Mononuclear cell (primary cell): ENCODE results near the gene ZNF689. TPM values are rescaled to one million over a fixed set of nuclear protein-coding genes. Genes with fewer than 3 reads are reported as not detected.

Experiments used
- H3K27me3 ChIP-seq: 2 replicates; pipeline ENCODE4 v1.6.0; 2011; ENCODE audit warnings: low read length, control low read depth; ENCODE audit not compliant: insufficient read depth
- H3K4me1 ChIP-seq: 2 replicates; pipeline ENCODE4 v1.5.1; 2011; ENCODE audit warnings: mild to moderate bottlenecking, low read length, control low read depth; ENCODE audit not compliant: insufficient read depth
- H3K4me3 ChIP-seq: 2 replicates; pipeline ENCODE4 v1.5.1; 2011; ENCODE audit warnings: mild to moderate bottlenecking, low read length, moderate library complexity
- H3K9me3 ChIP-seq: 2 replicates; pipeline ENCODE4 v1.5.1; 2011; ENCODE audit warnings: low read depth, mild to moderate bottlenecking, control low read depth, low read length
- total RNA-seq: library from RNA; depleted of rRNA; stranded (reverse); fragments of >200 nt; gene quantifications from one replicate; pipeline ENCODE4 v1.2.3, GENCODE V29; 2012

The ZNF689 gene
- total RNA-seq, 1 donor, result 14.9 TPM

DNA sequence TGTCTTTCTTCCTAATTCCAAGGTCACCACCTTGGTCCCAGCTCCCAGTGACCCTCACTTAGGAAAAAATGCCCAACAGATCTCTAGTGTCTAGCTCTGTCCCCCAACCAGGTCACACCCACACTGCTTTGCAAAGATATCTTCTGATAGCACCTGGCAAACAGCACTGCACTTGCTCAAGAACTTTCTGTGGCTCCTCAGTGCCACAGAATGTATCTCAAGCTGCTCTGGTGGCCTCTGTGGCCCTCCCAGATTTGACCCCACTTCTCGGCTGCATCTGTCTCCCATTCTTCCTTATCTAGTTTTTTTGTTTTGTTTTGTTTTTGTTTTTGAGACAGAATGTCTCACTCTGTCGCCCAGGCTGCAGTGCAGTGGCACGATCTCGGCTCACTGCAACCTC is 43.7 kb downstream of the ZNF689 start:
- Histone ChIP-seq H3K27me3 (no peaks in the 10 kb centered on the region), H3K4me1 (peaks cover 43% of the 10 kb centered on the region), H3K9me3 (no peaks in the 10 kb centered on the region), H3K4me3 (no peak overlapping the region)

DNA sequence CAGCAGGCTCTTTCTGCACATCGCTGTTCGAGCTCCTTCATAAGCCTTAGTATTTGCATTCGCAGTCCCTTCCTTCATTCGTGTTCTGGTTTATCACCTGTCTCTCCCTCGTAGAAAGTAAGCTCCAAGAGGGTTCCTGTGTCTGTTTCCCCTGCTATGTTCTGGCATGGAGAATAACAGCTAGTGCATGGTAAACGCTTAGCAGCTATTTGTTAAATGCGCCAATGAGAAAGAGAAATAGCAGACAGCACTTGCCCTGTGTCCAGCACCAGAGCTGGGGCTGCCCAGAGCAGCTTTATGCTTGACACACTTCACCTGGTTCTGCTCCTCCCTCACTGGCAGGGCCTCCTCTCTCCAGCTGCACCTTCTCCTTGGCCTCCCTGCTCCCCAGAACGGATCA is 44.2 kb downstream of the ZNF689 start:
- no peak overlapping the region for H3K4me3 ChIP-seq
- H3K9me3 ChIP-seq, result no peaks in the 10 kb centered on the region
- H3K4me1 ChIP-seq, result peaks cover 47% of the 10 kb centered on the region
- H3K27me3 ChIP-seq, result no peaks in the 10 kb centered on the region

DNA sequence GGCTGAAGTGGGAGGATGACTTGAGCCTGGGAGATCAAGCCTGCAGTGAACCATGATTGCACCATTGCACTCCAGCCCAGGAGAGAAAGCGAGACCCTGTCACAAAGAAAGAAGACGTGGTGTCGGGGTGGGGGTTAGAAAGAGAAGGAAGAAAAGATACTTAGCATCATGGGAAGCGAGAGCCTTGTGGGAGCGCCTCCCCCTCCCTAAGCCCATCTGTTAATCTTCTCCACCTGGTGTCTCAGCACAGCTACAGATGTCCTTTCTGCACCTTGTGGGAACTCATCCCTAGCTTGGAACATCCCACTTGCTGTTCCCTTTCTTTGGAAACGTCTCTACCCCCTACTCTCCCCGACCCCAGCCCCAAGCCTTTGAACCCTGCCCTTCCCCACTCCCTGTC is 44.7 kb downstream of the ZNF689 start:
- H3K9me3 ChIP-seq, result no peaks in the 10 kb centered on the region
- no peaks in the 10 kb centered on the region for H3K27me3 ChIP-seq
- peaks cover 47% of the 10 kb centered on the region for H3K4me1 ChIP-seq

DNA sequence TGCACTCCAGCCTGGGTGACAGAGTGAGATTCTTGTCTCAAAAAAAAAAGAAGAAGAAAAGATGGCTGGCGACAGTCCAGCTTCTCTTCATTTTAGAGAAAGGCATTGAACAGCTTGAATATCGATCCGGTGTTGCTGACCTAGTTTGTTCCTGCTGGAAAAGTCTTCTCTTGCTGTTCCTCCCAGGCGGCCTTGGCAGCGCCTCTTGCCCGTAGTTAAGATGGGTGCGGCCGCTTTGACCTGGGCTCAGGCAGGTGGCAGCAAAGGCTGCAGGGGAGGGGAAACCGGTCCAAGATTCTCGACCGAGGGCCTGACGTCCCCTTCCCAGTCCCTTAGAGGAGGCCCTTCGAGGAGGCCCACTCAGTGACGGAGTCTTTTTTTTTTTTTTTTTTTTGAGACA is 48.2 kb downstream of the ZNF689 start:
- Histone ChIP-seq H3K4me3 (peak overlapping the region; percentile 47), H3K27me3 (no peaks in the 10 kb centered on the region)

More for the DNA sequence above, 44.7 kb downstream of the ZNF689 start:
- H3K4me3 ChIP-seq, result no peak overlapping the region

DNA sequence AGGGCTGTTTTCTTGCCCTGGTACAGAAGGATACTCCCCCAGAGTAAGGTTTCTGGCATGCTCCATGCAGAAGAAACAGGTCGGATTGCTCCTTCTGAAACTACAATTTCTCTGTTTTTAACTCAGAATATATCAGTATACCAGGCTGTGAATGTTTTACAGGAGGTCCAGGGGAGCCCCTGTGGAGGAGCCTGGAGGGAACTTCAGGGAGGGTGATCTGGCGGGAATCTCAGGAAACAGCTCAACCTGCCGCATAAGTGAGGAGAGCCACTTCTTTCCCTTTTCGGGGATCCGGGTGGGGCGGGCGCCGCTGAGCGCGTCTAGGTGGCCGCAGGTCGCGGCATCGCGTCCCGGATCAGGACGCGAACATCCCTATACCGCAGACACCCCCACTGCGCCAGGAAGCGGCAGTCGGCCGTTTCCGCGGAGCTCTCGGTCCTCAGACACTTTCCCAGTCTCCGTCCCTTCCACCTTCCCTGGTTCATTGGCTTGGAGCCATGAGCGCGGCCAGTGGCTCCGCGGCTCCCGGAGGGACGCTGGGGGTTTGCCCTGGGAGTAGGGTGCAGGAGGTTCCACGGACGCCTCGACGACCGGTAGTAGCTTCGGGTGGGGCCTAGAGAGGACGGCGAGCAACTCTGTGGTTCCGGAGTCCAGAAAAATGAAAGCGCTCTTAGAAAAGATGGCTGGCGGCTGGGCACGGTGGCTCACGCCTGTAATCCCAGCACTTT is 48.9 kb downstream of the ZNF689 start:
- H3K4me3 ChIP-seq, result peak overlapping the region; percentile 47
- H3K27me3 ChIP-seq, result no peaks in the 10 kb centered on the region
- H3K9me3 ChIP-seq, result no peaks in the 10 kb centered on the region
- peaks cover 51% of the 10 kb centered on the region for H3K4me1 ChIP-seq

More for the DNA sequence above, 48.2 kb downstream of the ZNF689 start:
- peaks cover 45% of the 10 kb centered on the region for H3K4me1 ChIP-seq
- H3K9me3 ChIP-seq, result no peaks in the 10 kb centered on the region

DNA sequence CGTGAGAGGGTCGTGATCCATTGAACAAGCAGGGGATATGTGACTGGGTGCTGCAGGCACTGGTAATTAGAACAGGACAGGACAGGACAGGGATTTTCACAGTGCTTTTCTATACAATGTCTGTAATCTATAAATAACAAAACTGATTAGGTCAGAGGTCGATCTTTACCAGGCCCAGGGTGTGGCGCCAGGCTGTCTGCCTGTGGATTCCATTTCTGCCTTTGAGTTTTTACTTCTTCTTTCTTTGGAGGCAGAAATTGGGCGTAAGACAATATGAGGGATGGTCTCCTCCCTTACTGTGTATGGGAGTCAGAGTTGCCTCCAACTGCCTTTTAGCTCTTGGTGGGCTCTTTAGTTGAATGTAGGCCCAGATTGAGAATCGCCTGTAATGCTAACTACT is 50.5 kb downstream of the ZNF689 start:
- no peak overlapping the region for H3K4me3 ChIP-seq
- no peaks in the 10 kb centered on the region for H3K9me3 ChIP-seq
- H3K27me3 ChIP-seq, result no peaks in the 10 kb centered on the region
- H3K4me1 ChIP-seq, result peaks cover 55% of the 10 kb centered on the region

DNA sequence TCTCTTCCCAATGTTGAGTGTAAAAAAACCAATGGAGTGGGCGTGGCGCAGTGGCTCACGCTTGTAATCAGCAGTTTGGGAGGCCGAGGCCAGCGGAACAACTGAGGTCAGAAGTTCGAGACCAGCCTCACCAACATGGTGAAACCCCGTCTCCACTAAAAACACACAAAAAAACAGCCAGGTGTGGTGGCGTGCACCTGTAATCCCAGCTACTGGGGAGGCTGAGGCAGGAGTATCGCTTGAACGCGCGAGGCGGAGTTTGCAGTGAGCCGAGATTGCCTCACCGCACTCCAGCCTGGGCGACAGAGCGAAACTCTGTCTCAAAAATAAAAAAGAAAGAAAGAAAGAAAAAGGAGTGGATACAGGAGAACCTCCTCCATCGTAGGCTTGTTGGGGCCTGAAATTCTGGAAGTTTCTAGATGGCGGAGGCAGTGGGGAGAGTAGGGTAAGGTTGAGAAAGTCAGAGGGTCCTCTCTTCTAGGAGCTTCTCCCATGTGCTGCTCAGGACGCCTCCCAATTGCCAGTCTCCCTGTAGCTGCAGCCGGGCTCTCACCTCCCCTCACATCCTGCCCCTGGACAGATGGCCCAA is 51.3 kb downstream of the ZNF689 start:
- peaks cover 56% of the 10 kb centered on the region for H3K4me1 ChIP-seq

DNA sequence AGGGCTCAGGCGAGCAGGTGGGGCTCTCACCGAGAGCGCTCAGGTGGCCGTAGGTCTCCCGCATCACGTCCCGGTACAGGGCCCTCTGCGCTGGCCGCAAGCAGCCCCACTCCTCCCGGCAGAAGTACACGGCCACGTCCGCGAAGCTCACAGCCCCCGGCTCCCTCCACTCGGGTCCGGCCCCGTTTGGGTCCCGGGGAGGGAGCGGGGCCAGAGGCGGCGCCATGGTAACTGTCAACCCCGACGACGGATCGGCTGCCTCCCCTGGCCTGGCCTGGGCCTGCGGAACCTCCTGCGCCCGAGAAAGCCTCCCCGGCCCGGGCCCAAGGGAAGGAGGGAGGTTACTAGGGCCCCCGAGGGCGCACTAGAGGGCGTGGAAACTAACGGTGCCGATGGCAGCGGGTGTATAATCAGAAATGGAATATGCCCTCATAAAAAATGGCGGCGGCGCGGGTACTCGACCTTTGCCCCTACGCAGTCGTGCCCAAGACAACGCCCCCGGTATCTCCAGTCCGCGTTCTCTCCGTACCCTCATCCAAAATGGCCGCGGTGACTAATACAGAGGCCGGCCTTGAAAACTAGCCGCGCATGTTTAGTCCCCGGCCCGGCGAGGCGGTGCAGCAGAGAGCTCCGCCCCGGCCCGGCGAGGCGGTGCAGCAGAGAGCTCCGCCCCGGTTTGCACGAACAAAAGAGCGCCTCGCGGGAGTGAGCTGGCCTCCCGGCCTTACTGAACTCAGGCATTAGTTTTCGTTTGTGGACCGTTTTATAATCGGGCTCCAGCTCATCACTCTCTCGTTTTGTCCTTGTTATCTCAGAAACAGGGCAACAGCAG is 52.0 kb downstream of the ZNF689 start, which contains the start of gene ZNF764:
ZNF764 (minus strand) TSS at position 418 of the 832 bp plus-strand sequence; CDS start at position 226, 192 bp downstream.
- peaks cover 63% of the 10 kb centered on the region for H3K4me1 ChIP-seq
- H3K4me3 ChIP-seq, result peak within 1 kb of the TSS; percentile 67
- H3K9me3 ChIP-seq, result no peaks in the 10 kb centered on the region
- no peaks in the 10 kb centered on the region for H3K27me3 ChIP-seq

More for the DNA sequence above, 51.3 kb downstream of the ZNF689 start:
- Histone ChIP-seq H3K27me3 (no peaks in the 10 kb centered on the region), H3K4me3 (peak overlapping the region; percentile 67), H3K9me3 (no peaks in the 10 kb centered on the region)

DNA sequence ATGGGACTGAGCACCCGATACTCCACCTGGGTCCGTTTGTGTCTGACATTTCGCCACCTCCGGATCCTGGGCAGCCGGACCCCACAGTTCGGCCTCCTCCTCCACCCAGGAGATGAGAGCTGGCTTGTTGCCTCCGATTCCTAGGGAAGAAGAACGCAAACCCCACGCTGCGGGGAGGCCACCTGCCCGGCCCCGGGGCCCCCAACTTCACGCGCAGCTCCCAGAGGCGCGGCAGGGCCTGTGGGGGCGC is 52.6 kb downstream of the ZNF689 start:
- Histone ChIP-seq H3K4me1 (peaks cover 69% of the 10 kb centered on the region), H3K4me3 (peak overlapping the region; percentile 67), H3K27me3 (no peaks in the 10 kb centered on the region), H3K9me3 (no peaks in the 10 kb centered on the region)

DNA sequence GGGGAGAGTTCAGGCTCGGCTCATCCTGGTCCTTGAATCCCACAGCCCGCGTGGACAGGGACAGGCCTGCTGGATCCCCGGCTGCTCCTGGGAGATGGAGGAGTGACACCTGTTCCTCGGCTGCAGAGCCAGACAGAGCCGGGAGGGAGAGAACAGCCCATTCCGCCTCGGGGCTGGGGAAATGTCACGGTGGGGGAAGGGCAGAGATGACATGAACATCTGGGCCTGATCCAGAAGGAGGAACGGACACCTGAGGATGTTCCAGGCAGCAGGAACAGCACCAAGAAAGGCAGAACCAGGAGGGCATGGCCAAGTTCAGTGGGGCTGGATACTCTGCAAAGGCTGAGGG is 54.1 kb downstream of the ZNF689 start:
- Histone ChIP-seq H3K27me3 (no peaks in the 10 kb centered on the region), H3K9me3 (no peaks in the 10 kb centered on the region), H3K4me1 (peaks cover 70% of the 10 kb centered on the region), H3K4me3 (no peak overlapping the region)

DNA sequence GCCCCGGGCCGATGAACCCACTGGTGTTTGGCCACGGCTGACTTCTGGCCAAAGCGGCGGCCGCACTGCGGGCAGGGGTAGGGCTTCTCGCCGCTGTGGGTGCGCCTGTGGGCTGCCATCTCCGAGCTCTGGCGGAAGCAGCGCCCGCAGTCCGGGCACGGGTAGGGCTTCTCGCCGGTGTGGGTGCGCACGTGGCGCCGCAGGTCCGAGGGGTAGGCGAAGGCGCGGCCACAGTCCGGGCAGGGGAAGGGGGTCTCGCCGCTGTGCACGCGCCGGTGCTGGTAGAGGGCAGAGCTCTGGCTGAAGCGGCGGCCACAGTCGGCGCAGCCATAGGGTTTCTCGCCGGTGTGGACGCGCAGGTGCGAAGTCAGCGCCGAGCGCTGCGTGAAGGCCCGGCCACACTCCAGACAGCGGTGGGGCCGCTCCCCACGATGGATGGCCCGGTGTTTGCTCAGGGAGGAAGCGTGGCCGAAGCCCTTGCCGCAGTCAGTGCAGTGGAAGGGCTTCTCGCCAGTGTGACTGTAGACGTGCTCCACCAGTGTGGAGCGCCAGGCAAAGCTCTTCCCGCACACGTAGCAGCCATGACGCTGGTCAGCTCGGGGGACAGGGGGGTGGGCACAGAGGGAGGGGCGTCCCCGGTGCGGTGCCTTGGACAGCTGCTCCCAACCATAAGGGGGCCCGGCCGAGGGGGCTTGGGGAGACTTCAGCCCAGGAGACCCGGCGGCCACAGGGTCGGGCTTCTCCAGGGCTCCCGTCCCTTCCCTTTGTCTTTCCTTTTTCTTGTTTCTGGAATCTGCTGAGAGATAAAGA is 54.7 kb downstream of the ZNF689 start:
- Histone ChIP-seq H3K9me3 (no peaks in the 10 kb centered on the region), H3K27me3 (no peaks in the 10 kb centered on the region), H3K4me1 (peaks cover 66% of the 10 kb centered on the region), H3K4me3 (no peak overlapping the region)

DNA sequence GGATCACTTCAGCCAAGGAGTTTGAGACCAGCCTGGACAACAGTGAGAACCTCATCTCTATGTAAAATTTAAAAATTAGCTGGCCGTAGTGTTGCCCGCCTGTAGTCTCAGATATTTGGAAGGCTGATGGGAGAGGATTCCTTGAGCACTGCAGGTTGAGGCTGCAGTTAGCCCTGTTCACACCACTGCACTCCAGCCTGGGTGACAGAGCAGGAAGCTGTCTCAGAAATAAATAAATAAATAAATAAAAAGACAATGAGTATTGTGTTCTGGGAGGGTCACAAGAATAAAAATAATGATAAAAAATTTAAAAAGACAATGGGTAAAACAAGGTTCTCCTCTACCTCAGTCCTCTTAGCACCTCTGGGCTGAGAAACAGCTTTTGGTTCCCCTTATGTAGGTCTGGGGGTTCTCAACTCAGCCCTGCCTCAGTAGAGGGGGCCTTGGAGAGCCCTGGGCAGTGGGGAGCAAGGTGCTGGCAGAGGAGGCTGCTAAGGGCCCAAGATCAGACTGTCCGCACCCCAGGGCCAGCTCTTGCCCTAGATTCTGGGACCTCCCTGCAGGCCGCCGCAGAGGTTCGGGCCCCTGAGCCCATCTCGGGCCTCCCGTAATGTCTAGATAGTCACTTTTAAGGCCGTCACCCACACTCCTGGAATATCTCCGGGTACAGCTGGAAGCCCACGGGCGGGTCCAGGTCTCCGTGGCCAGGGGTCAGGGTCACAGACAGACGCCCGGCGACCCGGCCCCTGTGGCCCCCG is 55.5 kb downstream of the ZNF689 start:
- Histone ChIP-seq H3K9me3 (no peaks in the 10 kb centered on the region), H3K27me3 (no peaks in the 10 kb centered on the region), H3K4me3 (no peak overlapping the region), H3K4me1 (peaks cover 61% of the 10 kb centered on the region)

DNA sequence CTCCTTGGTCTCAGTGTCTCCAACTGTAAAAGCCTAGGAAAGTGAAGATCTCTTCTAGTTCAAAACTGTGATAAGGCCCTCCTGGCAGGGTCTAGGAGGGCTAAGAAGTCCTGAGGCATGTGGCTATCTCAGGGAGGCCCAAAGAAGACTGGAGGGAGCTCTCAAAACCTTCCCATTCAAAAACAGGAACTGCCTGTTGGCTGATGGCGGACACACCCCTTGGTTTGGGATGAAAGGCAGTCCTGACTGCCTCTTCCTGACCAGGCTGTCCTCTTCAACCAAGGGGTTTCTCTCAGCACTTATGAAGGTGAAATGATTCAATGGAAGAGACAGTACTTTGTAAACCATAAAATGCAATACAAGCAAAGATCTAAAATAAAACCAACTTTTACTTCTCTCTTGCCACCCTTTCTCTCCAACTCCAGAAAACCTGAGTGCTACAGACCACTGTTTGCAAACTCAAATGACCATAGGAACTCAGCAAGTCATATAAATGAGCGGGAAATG is 56.7 kb downstream of the ZNF689 start:
- H3K9me3 ChIP-seq, result no peaks in the 10 kb centered on the region
- peaks cover 48% of the 10 kb centered on the region for H3K4me1 ChIP-seq
- no peak overlapping the region for H3K4me3 ChIP-seq
- no peaks in the 10 kb centered on the region for H3K27me3 ChIP-seq

DNA sequence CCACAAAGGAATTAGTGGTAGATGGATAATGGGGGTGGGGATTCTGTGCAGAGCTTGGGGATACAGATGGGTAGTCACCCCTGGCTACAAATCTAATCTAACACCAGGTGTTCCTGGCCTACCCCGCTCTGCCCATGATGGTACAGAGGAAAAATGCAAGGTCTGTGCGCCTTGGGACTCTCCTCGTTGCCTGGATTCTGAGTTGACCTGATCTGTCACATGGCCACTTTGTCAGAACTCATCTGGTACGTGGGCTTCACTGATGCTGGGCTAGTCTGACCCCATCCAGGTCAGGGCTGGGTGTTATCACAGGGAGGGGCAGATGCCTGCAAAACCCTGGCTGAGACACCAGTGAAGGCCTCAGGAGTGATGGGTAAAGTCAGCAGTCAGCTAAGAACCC is 57.2 kb downstream of the ZNF689 start:
- Histone ChIP-seq H3K27me3 (no peaks in the 10 kb centered on the region), H3K9me3 (no peaks in the 10 kb centered on the region), H3K4me1 (peaks cover 48% of the 10 kb centered on the region), H3K4me3 (no peak overlapping the region)
